H1 (cell line): ENCODE data around the gene LGI4. TPM values are rescaled to one million over a fixed set of nuclear protein-coding genes. Genes with fewer than 3 reads are reported as not detected.

ENCODE experiments used
- CTCF ChIA-PET: fragments of 300-600 bp; sonication (Branson Sonifier 250); formaldehyde crosslinking; loops from one replicate; lab custom pipeline; 2021; ENCODE audit not compliant: partially characterized antibody; lab: Charles Lee
- POLR2A ChIA-PET: fragments of 300-600 bp; sonication (Branson Sonifier 250); formaldehyde crosslinking; loops from one replicate; lab custom pipeline; 2021; ENCODE audit warnings: inconsistent platforms; ENCODE audit not compliant: partially characterized antibody; lab: Charles Lee
- DNase-seq, 2 experiments: peaks; one replicate each; pipeline versions ENCODE4 v3.0.0 to v3.0.0-alpha.2; 2010 to 2022; ENCODE audit warnings: low spot score in 2 of 2, low read depth in 1 of 2, mixed read lengths in 1 of 2
- FAIRE-seq: peaks from 2 replicates; lab custom pipeline; 2011; peaks lifted over from hg19 to GRCh38; lab: Jason Lieb, UNC
- H2AFZ ChIP-seq: 2 replicates; pipeline ENCODE4 v1.8.1; 2012; ENCODE audit warnings: low read length, inconsistent platforms
- H2AK5ac ChIP-seq: 2 replicates; pipeline ENCODE4 v1.6.1; 2013; ENCODE audit warnings: low read depth, low read length
- H2BK120ac ChIP-seq: replicated peaks from 2 replicates; pipeline ENCODE3; 2013; ENCODE audit warnings: low read depth, low read length, inconsistent platforms
- H2BK12ac ChIP-seq: 2 replicates; pipeline ENCODE4 v1.6.1; 2013; ENCODE audit warnings: low read depth, low read length
- H2BK15ac ChIP-seq: 2 replicates; pipeline ENCODE4 v1.6.1; 2013; ENCODE audit warnings: low read length
- H2BK20ac ChIP-seq: 2 replicates; pipeline ENCODE4 v1.6.1; 2013; ENCODE audit warnings: low read length
- H2BK5ac ChIP-seq: 2 replicates; pipeline ENCODE4 v1.6.1; 2013; ENCODE audit warnings: low read depth, low read length
- H3K14ac ChIP-seq: 2 replicates; pipeline ENCODE4 v1.6.1; 2013; ENCODE audit warnings: inconsistent platforms; ENCODE audit not compliant: insufficient read length
- H3K18ac ChIP-seq: 2 replicates; pipeline ENCODE4 v1.6.1; 2013; ENCODE audit warnings: low read length; ENCODE audit errors: extremely low read depth
- H3K23ac ChIP-seq: 2 replicates; pipeline ENCODE4 v1.6.1; 2013; ENCODE audit warnings: inconsistent platforms; ENCODE audit not compliant: insufficient read length
- H3K23me2 ChIP-seq: 2 replicates; pipeline ENCODE4 v1.6.1; 2013; ENCODE audit warnings: low read depth, low read length
- H3K27ac ChIP-seq: 2 replicates; pipeline ENCODE4 v1.6.1; 2011; ENCODE audit warnings: low read depth, low read length, inconsistent platforms
- H3K27me3 ChIP-seq, 4 experiments: replicated peaks in 1 of 4; 1 replicate in 1 of 4; 2 replicates in 3 of 4; pipeline versions ENCODE4 v1.6.1 to v1.8.1; 2011 to 2013; ENCODE audit warnings: low read length in 3 of 4, mild to moderate bottlenecking in 3 of 4, inconsistent platforms in 2 of 4, mixed read lengths in 2 of 4, moderate library complexity in 1 of 4; ENCODE audit not compliant: control insufficient read depth in 3 of 4, insufficient read depth in 3 of 4; ENCODE audit errors: extremely low read depth in 1 of 4
- H3K36me3 ChIP-seq, 4 experiments: 2 replicates each; pipeline versions ENCODE4 v1.6.1 to v1.8.1; 2011 to 2013; ENCODE audit warnings: mild to moderate bottlenecking in 4 of 4, low read length in 3 of 4, moderate library complexity in 2 of 4, control low read depth in 1 of 4, inconsistent platforms in 1 of 4; ENCODE audit not compliant: insufficient read depth in 4 of 4, control insufficient read depth in 2 of 4
- H3K4ac ChIP-seq: replicated peaks from 2 replicates; pipeline ENCODE3; 2013; ENCODE audit warnings: low read length, low read depth, mixed read lengths, inconsistent platforms; ENCODE audit not compliant: insufficient read length
- H3K4me1 ChIP-seq, 4 experiments: replicated peaks in 1 of 4; 1 replicate in 1 of 4; 2 replicates in 3 of 4; pipeline versions ENCODE4 v1.6.1 to v1.8.1; 2011 to 2013; ENCODE audit warnings: low read length in 3 of 4, inconsistent platforms in 2 of 4, mixed read lengths in 1 of 4; ENCODE audit not compliant: insufficient read depth in 4 of 4, control insufficient read depth in 3 of 4
- H3K4me2 ChIP-seq, 2 experiments: 2 replicates each; pipeline versions ENCODE4 v1.6.1 to v1.8.1; 2011 to 2013; ENCODE audit warnings: low read depth in 2 of 2, low read length in 2 of 2, control low read depth in 1 of 2, inconsistent platforms in 1 of 2, mild to moderate bottlenecking in 1 of 2; ENCODE audit not compliant: insufficient read depth in 1 of 2
- H3K4me3 ChIP-seq, 4 experiments: fragments of 200-600, 300-600 bp in 1 of 4; sonication (generic), shearing (Covaris generic), sonication (Bioruptor Twin) in 1 of 4; 2 replicates each; pipeline versions ENCODE4 v1.5.1 to v1.8.1; 2011 to 2016; ENCODE audit warnings: low read length in 4 of 4, low read depth in 3 of 4, control low read depth in 2 of 4, inconsistent platforms in 2 of 4, mild to moderate bottlenecking in 2 of 4, mixed read lengths in 1 of 4, moderate library complexity in 1 of 4; ENCODE audit not compliant: insufficient read depth in 2 of 4; ENCODE audit errors: extremely low read depth in 1 of 4
- H3K56ac ChIP-seq: replicated peaks from 2 replicates; pipeline ENCODE3; 2013; ENCODE audit warnings: low read depth, mild to moderate bottlenecking, mixed read lengths, low read length, inconsistent platforms; ENCODE audit not compliant: insufficient read length
- H3K79me1 ChIP-seq: 2 replicates; pipeline ENCODE4 v1.6.1; 2013; ENCODE audit warnings: low read depth, low read length, control low read depth
- H3K79me2 ChIP-seq, 2 experiments: 2 replicates each; pipeline versions ENCODE4 v1.6.1 to v1.8.1; 2012 to 2013; ENCODE audit warnings: low read length in 2 of 2, mild to moderate bottlenecking in 2 of 2, inconsistent platforms in 1 of 2; ENCODE audit not compliant: insufficient read depth in 2 of 2, control insufficient read depth in 1 of 2
- H3K9ac ChIP-seq, 4 experiments: replicated peaks in 1 of 4; 1 replicate in 1 of 4; 2 replicates in 3 of 4; pipeline versions ENCODE4 v1.6.1 to v1.8.1; 2011 to 2013; ENCODE audit warnings: low read depth in 3 of 4, low read length in 3 of 4, control low read depth in 2 of 4, mild to moderate bottlenecking in 2 of 4, moderate library complexity in 2 of 4, inconsistent platforms in 1 of 4; ENCODE audit errors: extremely low read depth in 1 of 4
- H3K9me3 ChIP-seq, 2 experiments: 2 replicates each; pipeline versions ENCODE4 v1.6.1 to v1.8.1; 2012 to 2013; ENCODE audit warnings: mild to moderate bottlenecking in 2 of 2, moderate library complexity in 2 of 2, control low read depth in 1 of 2, inconsistent platforms in 1 of 2, low read depth in 1 of 2, low read length in 1 of 2, mixed read lengths in 1 of 2; ENCODE audit not compliant: insufficient read depth in 2 of 2
- H4K20me1 ChIP-seq, 2 experiments: replicated peaks in 1 of 2; 2 replicates each; pipeline versions ENCODE3 to v1.8.1; 2011 to 2013; ENCODE audit warnings: inconsistent platforms in 2 of 2, low read length in 2 of 2, mild to moderate bottlenecking in 1 of 2; ENCODE audit not compliant: insufficient read depth in 2 of 2, control insufficient read depth in 1 of 2
- H4K5ac ChIP-seq: 2 replicates; pipeline ENCODE4 v1.6.1; 2013; ENCODE audit warnings: low read length, low read depth, mixed read lengths, inconsistent platforms; ENCODE audit not compliant: insufficient read length
- H4K8ac ChIP-seq: 2 replicates; pipeline ENCODE4 v1.8.0; 2013; ENCODE audit warnings: mild to moderate bottlenecking, moderate library complexity, low read length, inconsistent platforms; ENCODE audit not compliant: insufficient read depth; ENCODE audit errors: extremely low read depth
- H4K91ac ChIP-seq: replicated peaks from 2 replicates; pipeline ENCODE3; 2013; ENCODE audit warnings: low read length, mixed read lengths, inconsistent platforms; ENCODE audit not compliant: insufficient read length
- ASH2L ChIP-seq: fragments of 200-600, 300-600 bp; sonication (generic); IDR thresholded peaks from one replicate; pipeline ENCODE4 v1.7.1; 2017; ENCODE audit warnings: low read length
- BCL11A ChIP-seq, 2 experiments: IDR thresholded peaks; one replicate each; pipeline ENCODE4 v1.6.1; 2011; ENCODE audit warnings: low read depth in 2 of 2, low read length in 2 of 2, mild to moderate bottlenecking in 2 of 2
- CEBPB ChIP-seq: IDR thresholded peaks from 2 replicates; pipeline ENCODE4 v1.6.1; 2012; ENCODE audit warnings: low read depth, low read length
- CREB1 ChIP-seq: IDR thresholded peaks from 2 replicates; pipeline ENCODE4 v1.6.1; 2012; ENCODE audit warnings: inconsistent platforms
- E2F6 ChIP-seq: IDR thresholded peaks from 2 replicates; pipeline ENCODE4 v1.6.1; 2012; ENCODE audit warnings: inconsistent platforms
- EGR1 ChIP-seq: IDR thresholded peaks from 2 replicates; pipeline ENCODE4 v1.6.1; 2011; ENCODE audit warnings: low read depth, low read length, borderline replicate concordance
- FOSL1 ChIP-seq: IDR thresholded peaks from 2 replicates; pipeline ENCODE4 v1.6.1; 2011; ENCODE audit warnings: mild to moderate bottlenecking, low read depth, low read length, moderate library complexity; ENCODE audit not compliant: insufficient read depth
- KDM1A ChIP-seq: fragments of 200-600, 300-600 bp; sonication (generic); IDR thresholded peaks from 2 replicates; pipeline ENCODE4 v1.7.1; 2016; ENCODE audit warnings: mild to moderate bottlenecking, low read length, borderline replicate concordance
- KDM4A ChIP-seq: IDR thresholded peaks from one replicate; pipeline ENCODE4 v1.7.1; 2012; ENCODE audit warnings: low read depth, mild to moderate bottlenecking, moderate library complexity, low read length, inconsistent platforms; ENCODE audit not compliant: severe bottlenecking
- SRF ChIP-seq: IDR thresholded peaks from 2 replicates; pipeline ENCODE4 v1.6.1; 2011; ENCODE audit warnings: mild to moderate bottlenecking, low read depth, low read length, moderate library complexity
- TAF1 ChIP-seq: IDR thresholded peaks from 2 replicates; pipeline ENCODE4 v1.6.1; 2011; ENCODE audit warnings: mild to moderate bottlenecking, low read depth, low read length
- TCF12 ChIP-seq: IDR thresholded peaks from 2 replicates; pipeline ENCODE4 v1.6.1; 2011; ENCODE audit warnings: low read depth, mild to moderate bottlenecking, low read length
- WGBS, 2 experiments: shearing (Covaris generic) in 1 of 2; methylation state at CpG; one replicate each; pipeline versions ENCODE4 v1.1.6 to v1.1.7; 2013 to 2015; ENCODE audit warnings: low lambda C conversion rate in 2 of 2, mixed read lengths in 2 of 2, inconsistent platforms in 1 of 2, low coverage in 1 of 2, missing lambda C conversion rate in 1 of 2; ENCODE audit not compliant: insufficient replicate concordance in 2 of 2, insufficient coverage in 1 of 2, insufficient read length in 1 of 2; ENCODE audit errors: extremely low coverage in 1 of 2, missing lambda C conversion rate in 1 of 2; 5-methylcytosine and 5-hydroxymethylcytosine counted together
- polyA plus RNA-seq, 7 experiments: library from polyadenylated mRNA; depleted of rRNA in 3 of 7; stranded (reverse) in 5 of 7; unstranded in 2 of 7; fragments of >200 nt in 5 of 7; fragments of 200-250 nt in 2 of 7; gene quantifications; 1 replicate in 5 of 7; 2 replicates in 1 of 7; 4 replicates in 1 of 7; pipeline versions ENCODE4 v1.2.1 to v1.2.3, GENCODE V29; 2011 to 2013; ENCODE audit warnings: missing spikeins in 2 of 7, mixed read lengths in 2 of 7
- total RNA-seq: library from RNA; stranded (reverse); fragmentation: NEBNext Ultra II Directional; extraction: Animal tissue kit (Norgen Biotek cat#: 25700); gene quantifications from 2 replicates; pipeline ENCODE4 v1.2.1, GENCODE V29; 2021
- TF ChIP-seq, protein P1 (sequence below): IDR thresholded peaks from 2 replicates; pipeline ENCODE4 v1.6.1; 2011; ENCODE audit warnings: low read depth, mild to moderate bottlenecking, low read length; ENCODE audit not compliant: insufficient read depth

Gene LGI4
- total and polyA plus RNA-seq, 2 of the 8 experiments (the other 6 are each of a cell fraction or from before 2014, with no cell fraction given), result 2.0 to 8.2 TPM

DNA sequence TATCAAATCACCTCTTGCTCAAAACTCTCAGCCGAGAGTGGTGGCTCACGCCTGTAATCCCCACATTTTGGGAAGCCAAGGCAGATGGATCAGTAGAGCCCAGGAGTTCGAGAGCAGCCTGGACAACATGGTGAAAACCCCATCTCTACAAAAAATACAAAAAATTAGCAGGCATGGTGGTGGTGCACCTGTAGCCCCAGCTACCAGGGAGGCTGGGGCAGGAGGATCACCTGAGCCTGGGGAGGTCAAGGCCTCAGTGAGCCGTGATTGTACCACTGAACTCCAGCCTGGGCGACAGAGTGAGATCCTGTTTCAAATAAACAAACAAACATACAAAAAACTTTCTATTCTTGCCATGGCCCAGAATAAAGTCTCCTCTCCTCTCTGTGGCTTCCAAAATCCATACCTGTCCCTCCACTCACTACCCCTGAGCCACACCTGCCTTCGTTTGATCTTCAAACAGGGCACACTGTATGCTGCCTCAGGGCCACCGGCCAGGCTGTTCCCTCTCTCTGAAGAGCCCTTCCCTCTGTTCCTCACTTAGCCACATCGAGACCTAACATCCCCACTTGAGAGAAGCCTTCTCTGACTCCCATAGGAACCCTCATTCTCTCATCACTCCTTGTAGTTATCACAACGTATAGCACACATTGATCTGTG lies 6.3 kb downstream of the LGI4 start:
- no peaks in the 10 kb centered on the region for H3K79me2 ChIP-seq
- no peak overlapping the region for H4K8ac ChIP-seq
- WGBS, 2 experiments, result 85% methylated on average over 9 of the region's 9 CpGs; no CpG with 5 or more reads in 1 of the 2 experiments
- DNase-seq, result no peak
- H2AFZ ChIP-seq, result no peak overlapping the region
- POLR2A ChIA-PET, result interaction anchor here (1.3 kb wide), 1 partner anchor 9 kb away, joined by 3 read pairs; no protein-coding TSS in a partner anchor
- H3K36me3 ChIP-seq, result no peaks in the 10 kb centered on the region
- H3K9me3 ChIP-seq, result no peaks in the 10 kb centered on the region
- no peak overlapping the region for H4K91ac ChIP-seq
- H3K4me3 ChIP-seq, result no peak overlapping the region
- no peaks in the 10 kb centered on the region for H4K20me1 ChIP-seq
- H3K9ac ChIP-seq, result no peak overlapping the region
- H3K79me1 ChIP-seq, result no peaks in the 10 kb centered on the region
- H3K56ac ChIP-seq, result no peak overlapping the region
- no peak overlapping the region; the same call in 1 of the 2 replicates for H2AK5ac ChIP-seq
- no peak overlapping the region for H3K18ac ChIP-seq
- H2BK120ac ChIP-seq, result no peak overlapping the region
- no peak overlapping the region for H3K23ac ChIP-seq
- CTCF ChIA-PET, result interaction anchor here (1.4 to 3.1 kb wide), 5 partner anchors 8 to 73 kb away, joined by 4 to 22 read pairs (median 5); partner anchors contain the start of genes FXYD1, FXYD5 and LGI4
- H2BK15ac ChIP-seq, result no peak overlapping the region
- no peak overlapping the region for H4K5ac ChIP-seq
- H3K27ac ChIP-seq, result no peak overlapping the region
- peaks cover 0 to 2% (median 0%) of the 10 kb centered on the region in 4 experiments; a peak in 1 of 7 replicates for H3K4me1 ChIP-seq
- no peak overlapping the region for H3K4me2 ChIP-seq
- no peak overlapping the region for H3K4ac ChIP-seq
- H2BK5ac ChIP-seq, result no peak overlapping the region
- no peak for FAIRE-seq
- no peak overlapping the region for H3K14ac ChIP-seq
- no peak overlapping the region for H2BK20ac ChIP-seq
- peaks cover 4% of the 10 kb centered on the region for H3K23me2 ChIP-seq
- H2BK12ac ChIP-seq, result no peak overlapping the region
- no peaks in the 10 kb centered on the region; a peak in 2 of 7 replicates for H3K27me3 ChIP-seq
- TF ChIP-seq KDM4A, result no peak
- TF ChIP-seq E2F6, result no peak
- TF ChIP-seq SRF, result no peak
- no peak for TF ChIP-seq BCL11A (IDR thresholded peaks at IDR 0.05; ENCODE audit: low read depth in 2 of 2, low read length in 2 of 2)
- TF ChIP-seq FOSL1, result no peak
- TF ChIP-seq TCF12, result no peak
- no peak for TF ChIP-seq CREB1
- TF ChIP-seq ASH2L, result no peak
- TF ChIP-seq KDM1A, result no peak
- TF ChIP-seq CEBPB, result no peak
- TF ChIP-seq TAF1, result no peak
- TF ChIP-seq, protein P1, sequence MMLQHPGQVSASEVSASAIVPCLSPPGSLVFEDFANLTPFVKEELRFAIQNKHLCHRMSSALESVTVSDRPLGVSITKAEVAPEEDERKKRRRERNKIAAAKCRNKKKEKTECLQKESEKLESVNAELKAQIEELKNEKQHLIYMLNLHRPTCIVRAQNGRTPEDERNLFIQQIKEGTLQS, result no peak
- no peak for TF ChIP-seq EGR1
